NCI-H82 (cell line): ENCODE measurements around the gene DCUN1D1.
A peak's percentile ranks its signal among the peaks of the same experiment; 100 is the strongest.

Experiments used
- DNase-seq: peaks from one replicate; lab custom pipeline; 2025; lab: John Stamatoyannopoulos, UW

DCUN1D1 gene

GRCh38 chr3:182972387-182972786, 8.0 kb downstream of the DCUN1D1 start:
- no peak for DNase-seq

GRCh38 chr3:182971637-182972036, 8.7 kb downstream of the DCUN1D1 start:
- DNase-seq: no peak

GRCh38 chr3:182970811-182971418, 9.4 kb downstream of the DCUN1D1 start:
- no peak for DNase-seq

- DNase-seq: no peak
These were observed 10.5 kb downstream of the DCUN1D1 start for GRCh38 chr3:182969853-182970252.

GRCh38 chr3:182969277-182969676, 11.1 kb downstream of the DCUN1D1 start:
- DNase-seq: no peak

GRCh38 chr3:182967218-182968204, 12.8 kb downstream of the DCUN1D1 start:
- DNase-seq: no peak

GRCh38 chr3:182965861-182966366, 14.4 kb downstream of the DCUN1D1 start:
- DNase-seq: peak; percentile 36

- no peak for DNase-seq
These were observed 16.2 kb downstream of the DCUN1D1 start for GRCh38 chr3:182964179-182964578.

- no peak for DNase-seq
These were observed 18.2 kb downstream of the DCUN1D1 start for GRCh38 chr3:182962166-182962565.

GRCh38 chr3:182959474-182960350, 20.6 kb downstream of the DCUN1D1 start:
- no peak for DNase-seq

GRCh38 chr3:182957676-182958266, 22.6 kb downstream of the DCUN1D1 start:
- no peak for DNase-seq

- DNase-seq: no peak
These were observed 23.1 kb downstream of the DCUN1D1 start for GRCh38 chr3:182957226-182957625.

GRCh38 chr3:182954553-182955235, 25.6 kb downstream of the DCUN1D1 start:
- DNase-seq: no peak

- no peak for DNase-seq
These were observed 30.6 kb downstream of the DCUN1D1 start for GRCh38 chr3:182949688-182950087.

- no peak for DNase-seq
These were observed 32.0 kb downstream of the DCUN1D1 start for GRCh38 chr3:182948305-182948704.

GRCh38 chr3:182947888-182948287, 32.5 kb downstream of the DCUN1D1 start:
- DNase-seq: peak; percentile 34

GRCh38 chr3:182941719-182942118, 38.6 kb downstream of the DCUN1D1 start:
- no peak for DNase-seq

GRCh38 chr3:182940266-182940808, 40.0 kb downstream of the DCUN1D1 start:
- DNase-seq: no peak

GRCh38 chr3:182937293-182938051, 42.9 kb downstream of the DCUN1D1 start:
- peak; percentile 42 for DNase-seq

GRCh38 chr3:182936918-182937285, 43.4 kb downstream of the DCUN1D1 start:
- no peak for DNase-seq
